ENCODE data around the gene CTR9.

DNA sequence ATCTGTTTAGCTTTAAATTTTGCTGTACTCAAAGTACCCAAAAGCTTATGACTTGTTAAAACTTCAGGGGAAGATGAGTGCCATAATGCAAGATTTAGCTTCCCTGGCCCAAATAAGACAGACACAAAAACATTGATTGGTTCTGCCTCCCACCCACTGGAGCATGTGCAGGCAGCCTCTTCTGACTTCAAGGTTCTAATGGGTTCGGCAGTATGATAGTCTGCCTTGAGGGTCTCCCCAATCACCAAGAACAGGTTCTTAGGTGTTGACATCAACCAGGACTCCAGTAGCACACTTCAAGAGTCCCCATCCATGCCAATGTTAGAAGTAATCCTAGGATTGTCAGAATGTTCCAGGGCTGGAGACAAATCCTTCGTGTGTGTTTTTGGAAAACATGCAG is 45.1 kb downstream of the CTR9 start:
- TF ChIP-seq CTCF (IDR thresholded peaks at IDR 0.05; ENCODE audit: low read depth, low read length, missing input control) (no peak), YY1 (IDR thresholded peaks at IDR 0.05) (no peak), MAX (IDR thresholded peaks at IDR 0.05) (no peak), NR2F2 (IDR thresholded peaks at IDR 0.05) (no peak)

Measured in liver (tissue), 3 donors.